ENCODE measurements around the gene CHEK1.

CHEK1 gene

DNA sequence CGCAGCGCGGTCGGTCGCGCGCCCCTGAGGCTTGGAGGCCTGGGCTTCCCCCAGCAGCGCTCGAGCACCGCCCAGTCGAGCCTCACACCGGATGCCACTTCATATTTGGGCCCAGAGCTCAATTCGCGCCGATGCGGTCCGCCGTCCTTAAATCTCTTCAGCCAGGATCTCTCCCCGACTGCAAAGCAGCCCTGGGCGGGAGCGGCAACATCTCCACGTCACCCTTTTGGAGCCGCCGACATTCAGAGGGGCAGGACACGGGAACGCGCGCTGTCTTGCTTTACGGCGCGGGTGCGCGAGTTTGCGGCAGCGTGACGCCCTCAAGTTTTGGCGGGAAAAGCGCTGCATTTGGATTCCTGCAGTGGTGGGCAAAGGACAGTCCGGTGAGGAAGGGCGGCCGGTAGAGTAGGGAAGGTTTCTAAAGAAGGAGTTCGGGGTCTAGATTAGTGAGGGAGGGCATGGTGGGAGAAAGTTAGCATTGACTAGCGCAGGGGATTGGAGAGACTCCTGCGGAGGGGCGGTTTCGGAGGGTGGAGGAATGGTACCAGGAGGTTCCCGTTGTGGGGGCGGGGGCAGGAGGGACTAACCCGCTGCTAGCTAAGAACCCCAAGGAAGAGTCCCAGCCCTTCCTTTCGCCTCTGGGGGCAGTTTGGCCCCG lies 796 bp downstream of the CHEK1 start:
- TF ChIP-seq CTCF (conservative IDR thresholded peaks at IDR 0.05; ENCODE audit: low read length): no peak
- H3K4me3 ChIP-seq (ENCODE audit: low read length): peak overlapping the region; percentile 86

GRCh38 chr11:125626288-125626950 lies 1.5 kb downstream of the CHEK1 start:
- DNase-seq (ENCODE audit: low read depth): peak; percentile 82
- H3K4me3 ChIP-seq (ENCODE audit: low read length): peak overlapping the region; percentile 86
- peak; percentile 39 for TF ChIP-seq CTCF (conservative IDR thresholded peaks at IDR 0.05; ENCODE audit: low read length)

More for the DNA sequence above, 796 bp downstream of the CHEK1 start:
- DNase-seq (ENCODE audit: low read depth): peak; percentile 85

DNA sequence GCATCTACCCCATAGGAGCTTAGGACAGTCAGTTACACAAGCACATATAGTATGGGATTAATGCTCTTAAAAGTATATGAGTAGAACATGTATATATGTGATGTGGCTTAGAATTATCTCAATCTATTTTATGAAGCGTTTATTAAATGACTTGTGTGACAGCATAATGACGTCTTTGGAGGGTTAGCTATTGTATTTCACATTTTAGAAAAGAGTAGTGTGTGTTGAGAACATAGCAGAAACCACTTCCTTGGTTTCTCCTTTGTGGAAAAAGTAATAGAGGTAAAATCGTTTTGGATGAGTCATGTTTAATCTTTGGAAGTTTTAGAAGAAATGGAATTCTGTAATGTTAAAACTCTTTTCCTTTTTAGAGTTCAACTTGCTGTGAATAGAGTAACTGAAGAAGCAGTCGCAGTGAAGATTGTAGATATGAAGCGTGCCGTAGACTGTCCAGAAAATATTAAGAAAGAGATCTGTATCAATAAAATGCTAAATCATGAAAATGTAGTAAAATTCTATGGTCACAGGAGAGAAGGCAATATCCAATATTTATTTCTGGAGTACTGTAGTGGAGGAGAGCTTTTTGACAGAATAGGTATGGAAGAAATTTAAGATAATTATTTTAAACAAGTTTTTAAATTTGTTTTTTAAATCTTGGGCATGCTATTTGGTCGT lies 2.4 kb downstream of the CHEK1 start:
- H3K4me3 ChIP-seq (ENCODE audit: low read length): peak overlapping the region; percentile 86
- no peak for TF ChIP-seq CTCF (conservative IDR thresholded peaks at IDR 0.05; ENCODE audit: low read length)
- DNase-seq (ENCODE audit: low read depth): no peak

DNA sequence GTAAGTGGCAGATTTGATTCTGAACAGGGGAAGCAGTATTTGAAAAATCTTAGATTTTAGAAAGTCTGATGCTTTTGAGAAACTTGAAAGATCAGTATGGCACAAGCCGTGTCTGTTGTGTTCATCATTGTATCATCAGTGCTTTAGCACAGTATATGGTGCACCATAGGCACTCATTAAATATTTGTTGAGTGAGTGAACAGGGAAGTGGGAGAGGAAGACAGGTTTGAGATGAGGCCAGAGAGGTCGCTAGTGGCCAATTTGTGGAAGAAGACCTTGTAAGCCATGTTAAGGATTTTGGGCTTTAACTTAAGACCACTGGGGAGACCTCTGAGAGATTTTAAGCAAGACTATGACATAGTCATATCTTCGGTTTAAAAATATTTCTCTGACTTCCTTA lies 12.9 kb downstream of the CHEK1 start:
- TF ChIP-seq CTCF (conservative IDR thresholded peaks at IDR 0.05; ENCODE audit: low read length): no peak
- H3K4me3 ChIP-seq (ENCODE audit: low read length): no peak overlapping the region
- no peak for DNase-seq (ENCODE audit: low read depth)

- DNase-seq (ENCODE audit: low read depth): no peak
- TF ChIP-seq CTCF (conservative IDR thresholded peaks at IDR 0.05; ENCODE audit: low read length): no peak
- H3K4me3 ChIP-seq (ENCODE audit: low read length): no peak overlapping the region
These were observed 13.4 kb downstream of the CHEK1 start for GRCh38 chr11:125638315-125638714.

GRCh38 chr11:125645871-125646270 lies 20.9 kb downstream of the CHEK1 start:
- no peak overlapping the region for H3K4me3 ChIP-seq (ENCODE audit: low read length)
- no peak for DNase-seq (ENCODE audit: low read depth)
- no peak for TF ChIP-seq CTCF (conservative IDR thresholded peaks at IDR 0.05; ENCODE audit: low read length)

Measured in AG10803 (cell line).